ENCODE results near the gene CCNL2.
A peak's percentile ranks its signal among the peaks of the same experiment; 100 is the strongest.

GRCh38 chr1:1400576-1401456 is 1.7 kb upstream of the CCNL2 start:
- TF ChIP-seq POLR2A (IDR thresholded peaks at IDR 0.05) (peak in 1 of 2 donors; percentile 16), CTCF (IDR thresholded peaks at IDR 0.05) (no peak)

Measured in adrenal gland (tissue), 5 donors.